Measurements from ENCODE around the gene STYXL1.
"Not testable (repeated sequence)": the region's sequence is repeated elsewhere in the genome, so short reads cannot be mapped to it uniquely, and the experiment has no call there.

GRCh38 chr7:76084115-76084514, 36.3 kb upstream of the STYXL1 start:
- TF ChIP-seq CTCF, POLR2A (IDR thresholded peaks at IDR 0.05): not testable (repeated sequence)

Measured in right lobe of liver (tissue), 4 donors.